Liver (tissue), 9 donors: Measurements from ENCODE around the gene ZSWIM2. TPM values are rescaled to one million over a fixed set of nuclear protein-coding genes. Genes with fewer than 3 reads are reported as not detected.
"Not testable (repeated sequence)": the region's sequence is repeated elsewhere in the genome, so short reads cannot be mapped to it uniquely, and the experiment has no call there.

Experiments
- DNase-seq: peaks from one replicate; pipeline ENCODE4 v3.0.0-alpha.2; 2017; ENCODE audit warnings: low spot score
- H3K27ac ChIP-seq, 2 donors: one replicate each; pipeline ENCODE4 v1.7.0; 2013; ENCODE audit warnings: inconsistent platforms in 2 of 2, low read length in 2 of 2, control low read depth in 1 of 2, low read depth in 1 of 2, mild to moderate bottlenecking in 1 of 2
- H3K27me3 ChIP-seq, 4 donors: one replicate each; pipeline versions ENCODE4 v1.6.1 to v1.7.0; 2013; ENCODE audit warnings: low read length in 3 of 4, inconsistent platforms in 1 of 4, mild to moderate bottlenecking in 1 of 4, moderate library complexity in 1 of 4; ENCODE audit not compliant: control insufficient read depth in 4 of 4, insufficient read depth in 4 of 4
- H3K36me3 ChIP-seq, 4 donors: one replicate each; pipeline versions ENCODE4 v1.6.1 to v1.7.0; 2013; ENCODE audit warnings: low read length in 3 of 4, mild to moderate bottlenecking in 3 of 4, low read depth in 1 of 4, moderate library complexity in 1 of 4; ENCODE audit not compliant: control insufficient read depth in 4 of 4, insufficient read depth in 3 of 4
- H3K4me1 ChIP-seq, 4 donors: one replicate each; pipeline versions ENCODE4 v1.6.1 to v1.7.0; 2013; ENCODE audit warnings: low read length in 3 of 4, mild to moderate bottlenecking in 3 of 4, moderate library complexity in 1 of 4; ENCODE audit not compliant: control insufficient read depth in 4 of 4, insufficient read depth in 4 of 4
- H3K4me3 ChIP-seq, 3 donors: one replicate each; pipeline versions ENCODE4 v1.6.1 to v1.7.0; 2013; ENCODE audit warnings: low read length in 3 of 3, control low read depth in 1 of 3, low read depth in 1 of 3, mild to moderate bottlenecking in 1 of 3
- H3K9ac ChIP-seq, 2 donors: one replicate each; pipeline ENCODE4 v1.7.0; 2013; ENCODE audit warnings: low read length in 2 of 2, mild to moderate bottlenecking in 2 of 2, moderate library complexity in 2 of 2, control low read depth in 1 of 2, low read depth in 1 of 2
- H3K9me3 ChIP-seq, 4 donors: one replicate each; pipeline versions ENCODE4 v1.6.1 to v1.7.0; 2013; ENCODE audit warnings: low read length in 3 of 4; ENCODE audit not compliant: control insufficient read depth in 4 of 4
- EGR1 ChIP-seq, 2 donors: IDR thresholded peaks; 2 replicates each; pipeline ENCODE4 v1.6.1; 2016 to 2018; ENCODE audit warnings: antibody characterized with exemption in 2 of 2, low read depth in 2 of 2
- FOXA1 ChIP-seq: IDR thresholded peaks from 2 replicates; pipeline ENCODE4 v1.6.1; 2016; ENCODE audit warnings: antibody characterized with exemption
- HNF4G ChIP-seq: IDR thresholded peaks from 2 replicates; pipeline ENCODE4 v1.6.1; 2016; ENCODE audit warnings: antibody characterized with exemption
- JUND ChIP-seq, 2 donors: IDR thresholded peaks; 2 replicates each; pipeline ENCODE4 v1.6.1; 2016; ENCODE audit warnings: antibody characterized with exemption in 2 of 2
- NR2F2 ChIP-seq: IDR thresholded peaks from 2 replicates; pipeline ENCODE4 v1.6.1; 2016; ENCODE audit warnings: antibody characterized with exemption
- RAD21 ChIP-seq, 2 donors: IDR thresholded peaks; 2 replicates each; pipeline ENCODE4 v1.6.1; 2016; ENCODE audit warnings: antibody characterized with exemption in 2 of 2, mild to moderate bottlenecking in 2 of 2
- YY1 ChIP-seq: IDR thresholded peaks from 2 replicates; pipeline ENCODE4 v1.6.1; 2016; ENCODE audit warnings: antibody characterized with exemption, mild to moderate bottlenecking
- WGBS: extraction: QIAGEN DNeasy Blood & Tissue Kit; methylation state at CpG from one replicate; pipeline ENCODE4 v1.1.7; 2013; 5-methylcytosine and 5-hydroxymethylcytosine counted together
- polyA plus RNA-seq, 2 donors: library from polyadenylated mRNA; stranded (reverse) in 1 of 2; unstranded in 1 of 2; fragments of 200-250 nt in 1 of 2; fragments of >200 nt in 1 of 2; fragmentation: Nextera tagmentation in 1 of 2; extraction: Ambion mirVana in 1 of 2; gene quantifications; one replicate each; pipeline versions ENCODE4 v1.2.1 to v1.2.3, GENCODE V29; 2013 to 2015
- total RNA-seq, 2 donors: library from RNA; depleted of rRNA; stranded (reverse); fragments of >200 nt; gene quantifications; one replicate each; pipeline ENCODE4 v1.2.3, GENCODE V29; 2014
- TF ChIP-seq, protein P1 (sequence below): IDR thresholded peaks from 2 replicates; pipeline ENCODE4 v1.6.1; 2016; ENCODE audit warnings: antibody characterized with exemption
- TF ChIP-seq, protein P2 (sequence below): IDR thresholded peaks from 2 replicates; pipeline ENCODE4 v1.6.1; 2016; ENCODE audit warnings: antibody characterized with exemption, mild to moderate bottlenecking
- donor health status: healthy.
- donor health status: healthy.
- donor health status: healthy.
- donor health status: healthy.
- donor health status: healthy.

ZSWIM2 gene
- total and polyA plus RNA-seq, 4 donors = not detected

DNA sequence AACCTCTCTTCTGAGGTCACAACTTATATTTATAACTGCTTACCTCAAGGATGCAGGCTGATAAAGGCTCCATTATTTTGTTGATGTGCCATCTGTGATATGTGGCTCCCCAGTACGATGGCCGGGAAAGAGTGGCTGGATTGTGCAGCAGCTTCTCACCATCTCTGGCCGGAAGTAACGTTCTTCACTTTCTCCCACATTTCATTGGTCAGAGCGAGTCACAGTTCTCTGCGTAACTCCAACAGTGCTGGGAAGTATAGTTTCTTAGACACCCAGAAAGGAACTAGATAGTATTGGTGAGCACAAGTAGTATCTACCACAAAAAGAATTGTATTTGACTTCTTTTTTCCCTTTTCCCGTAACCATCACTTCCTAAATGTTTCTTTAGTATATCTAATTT, 28.7 kb downstream of the ZSWIM2 start (continued):
- TF ChIP-seq, protein P1, sequence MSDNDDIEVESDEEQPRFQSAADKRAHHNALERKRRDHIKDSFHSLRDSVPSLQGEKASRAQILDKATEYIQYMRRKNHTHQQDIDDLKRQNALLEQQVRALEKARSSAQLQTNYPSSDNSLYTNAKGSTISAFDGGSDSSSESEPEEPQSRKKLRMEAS = no peak

DNA sequence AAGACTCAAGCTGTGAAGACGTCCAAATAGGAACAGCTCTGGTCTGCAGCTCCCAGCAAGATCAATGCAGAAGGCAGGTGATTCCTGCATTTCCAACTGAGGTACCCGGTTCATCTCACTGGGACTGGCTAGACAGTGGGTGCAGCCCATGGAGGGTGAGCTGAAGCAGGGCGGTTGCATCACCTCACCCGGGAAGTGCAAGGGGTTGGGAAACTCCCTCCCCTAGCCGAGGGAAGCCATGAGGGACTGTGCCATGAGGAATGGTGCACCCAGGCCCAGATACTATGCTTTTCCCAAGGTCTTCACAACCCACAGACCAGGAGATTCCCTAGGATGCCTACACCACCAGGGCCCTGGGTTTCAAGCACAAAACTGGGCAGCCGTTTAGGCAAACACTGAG, 37.2 kb downstream of the ZSWIM2 start:
- not testable (repeated sequence) for H3K4me1 ChIP-seq, DNase-seq, H3K27me3 ChIP-seq, H3K9me3 ChIP-seq, H3K4me3 ChIP-seq, H3K36me3 ChIP-seq, H3K9ac ChIP-seq, H3K27ac ChIP-seq
- WGBS = 72% methylated on average over 6 of the region's 6 CpGs

DNA sequence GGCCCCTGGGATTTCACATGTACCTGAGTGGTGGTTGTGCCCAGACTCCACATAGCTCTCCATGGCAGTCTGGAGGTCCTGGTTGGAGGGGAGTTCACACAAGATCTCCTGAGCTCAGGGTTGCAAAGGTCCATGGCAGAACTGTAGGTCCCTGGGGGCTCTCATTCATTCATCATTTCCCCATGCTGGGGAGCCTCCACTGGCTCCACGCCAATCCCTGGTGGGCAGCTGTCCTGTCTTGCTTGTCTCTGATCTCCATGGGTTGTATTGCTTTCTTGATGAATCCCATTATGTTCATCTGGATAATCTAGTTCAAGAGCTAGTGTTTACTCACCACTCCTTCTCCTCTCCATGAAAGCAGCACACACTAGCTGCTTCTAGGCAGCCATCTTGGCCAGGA, 42.4 kb downstream of the ZSWIM2 start:
- no peaks in the 10 kb centered on the region for H3K9me3 ChIP-seq
- no peaks in the 10 kb centered on the region for H3K27me3 ChIP-seq
- no peak for TF ChIP-seq JUND (IDR thresholded peaks at IDR 0.05)
- TF ChIP-seq NR2F2 = no peak
- TF ChIP-seq, protein P1 = no peak
- no peak for TF ChIP-seq HNF4G
- no peak for TF ChIP-seq FOXA1
- TF ChIP-seq, protein P2, sequence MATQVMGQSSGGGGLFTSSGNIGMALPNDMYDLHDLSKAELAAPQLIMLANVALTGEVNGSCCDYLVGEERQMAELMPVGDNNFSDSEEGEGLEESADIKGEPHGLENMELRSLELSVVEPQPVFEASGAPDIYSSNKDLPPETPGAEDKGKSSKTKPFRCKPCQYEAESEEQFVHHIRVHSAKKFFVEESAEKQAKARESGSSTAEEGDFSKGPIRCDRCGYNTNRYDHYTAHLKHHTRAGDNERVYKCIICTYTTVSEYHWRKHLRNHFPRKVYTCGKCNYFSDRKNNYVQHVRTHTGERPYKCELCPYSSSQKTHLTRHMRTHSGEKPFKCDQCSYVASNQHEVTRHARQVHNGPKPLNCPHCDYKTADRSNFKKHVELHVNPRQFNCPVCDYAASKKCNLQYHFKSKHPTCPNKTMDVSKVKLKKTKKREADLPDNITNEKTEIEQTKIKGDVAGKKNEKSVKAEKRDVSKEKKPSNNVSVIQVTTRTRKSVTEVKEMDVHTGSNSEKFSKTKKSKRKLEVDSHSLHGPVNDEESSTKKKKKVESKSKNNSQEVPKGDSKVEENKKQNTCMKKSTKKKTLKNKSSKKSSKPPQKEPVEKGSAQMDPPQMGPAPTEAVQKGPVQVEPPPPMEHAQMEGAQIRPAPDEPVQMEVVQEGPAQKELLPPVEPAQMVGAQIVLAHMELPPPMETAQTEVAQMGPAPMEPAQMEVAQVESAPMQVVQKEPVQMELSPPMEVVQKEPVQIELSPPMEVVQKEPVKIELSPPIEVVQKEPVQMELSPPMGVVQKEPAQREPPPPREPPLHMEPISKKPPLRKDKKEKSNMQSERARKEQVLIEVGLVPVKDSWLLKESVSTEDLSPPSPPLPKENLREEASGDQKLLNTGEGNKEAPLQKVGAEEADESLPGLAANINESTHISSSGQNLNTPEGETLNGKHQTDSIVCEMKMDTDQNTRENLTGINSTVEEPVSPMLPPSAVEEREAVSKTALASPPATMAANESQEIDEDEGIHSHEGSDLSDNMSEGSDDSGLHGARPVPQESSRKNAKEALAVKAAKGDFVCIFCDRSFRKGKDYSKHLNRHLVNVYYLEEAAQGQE = no peak
- no peak for TF ChIP-seq EGR1 (IDR thresholded peaks at IDR 0.05; ENCODE audit: low read depth in 2 of 2)
- no peak for TF ChIP-seq YY1
- no peak for TF ChIP-seq RAD21 (IDR thresholded peaks at IDR 0.05)
- H3K36me3 ChIP-seq = no peaks in the 10 kb centered on the region
- DNase-seq = no peak
- no peak overlapping the region for H3K4me3 ChIP-seq
- no peak overlapping the region for H3K9ac ChIP-seq
- no peak overlapping the region for H3K27ac ChIP-seq
- WGBS = 60% methylated on average over 1 of the region's 1 CpG
- H3K4me1 ChIP-seq = no peaks in the 10 kb centered on the region

DNA sequence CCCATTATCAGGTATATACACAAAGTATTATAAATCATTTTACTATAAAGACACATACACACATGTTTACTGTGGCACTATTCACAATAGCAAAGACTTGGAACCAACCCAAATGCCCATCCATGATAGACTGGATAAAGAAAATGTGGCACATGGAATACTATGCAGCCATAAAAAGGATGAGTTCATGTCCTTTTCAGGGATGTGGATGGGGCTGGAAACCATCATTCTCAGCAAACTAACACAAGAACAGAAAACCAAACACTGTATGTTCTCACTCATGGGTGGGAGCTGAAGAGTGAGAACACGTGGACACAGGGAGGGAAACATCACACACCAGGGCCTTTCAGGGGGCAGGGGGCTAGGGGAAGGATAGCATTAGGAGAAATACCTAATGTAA, 50.4 kb downstream of the ZSWIM2 start:
- not testable (repeated sequence) for H3K27ac ChIP-seq, H3K4me1 ChIP-seq, H3K9me3 ChIP-seq, H3K9ac ChIP-seq, DNase-seq, H3K36me3 ChIP-seq, H3K27me3 ChIP-seq, H3K4me3 ChIP-seq
- 68% methylated on average over 1 of the region's 1 CpG for WGBS
